Breast epithelium (tissue), 4 donors: Measurements from ENCODE around the gene ECHS1. TPM values are rescaled to one million over a fixed set of nuclear protein-coding genes. Genes with fewer than 3 reads are reported as not detected.

ENCODE experiments used
- DNase-seq, 2 donors: peaks; one replicate each; pipeline ENCODE4 v3.0.0-alpha.2; 2019; ENCODE audit warnings: low spot score in 2 of 2
- H3K27ac ChIP-seq, 2 donors: fragments of 200-600 bp; sonication (generic) in 1 of 2; one replicate each; pipeline ENCODE4 v1.5.1; 2016 to 2019; ENCODE audit warnings: mild to moderate bottlenecking in 1 of 2
- H3K27me3 ChIP-seq, 2 donors: fragments of 200-600 bp; sonication (generic) in 1 of 2; one replicate each; pipeline versions ENCODE4 v1.5.1 to v1.6.0; 2017 to 2019; ENCODE audit warnings: control low read depth in 1 of 2, mild to moderate bottlenecking in 1 of 2
- H3K36me3 ChIP-seq: fragments of 200-600 bp; one replicate; pipeline ENCODE4 v1.5.1; 2019
- H3K4me1 ChIP-seq, 2 donors: fragments of 200-600 bp; sonication (generic); one replicate each; pipeline ENCODE4 v1.5.1; 2016 to 2019; ENCODE audit warnings: control low read depth in 1 of 2
- H3K4me3 ChIP-seq, 3 donors: fragments of 200-600 bp; sonication (generic); 1 replicate in 2 of 3; 2 replicates in 1 of 3; pipeline ENCODE4 v1.5.1; 2016 to 2019; ENCODE audit warnings: mild to moderate bottlenecking in 3 of 3, moderate library complexity in 2 of 3
- H3K9me3 ChIP-seq, 2 donors: fragments of 200-600 bp; sonication (generic) in 1 of 2; one replicate each; pipeline ENCODE4 v1.5.1; 2016 to 2019; ENCODE audit warnings: control low read depth in 1 of 2
- POLR2A ChIP-seq: fragments of 450-650 bp; IDR thresholded peaks from one replicate; pipeline ENCODE4 v1.6.1; 2016; ENCODE audit warnings: antibody characterized with exemption, mild to moderate bottlenecking, moderate library complexity
- POLR2AphosphoS5 ChIP-seq, 3 donors: sonication (generic); formaldehyde crosslinking; IDR thresholded peaks; one replicate each; pipeline ENCODE4 v1.6.1; 2017; ENCODE audit warnings: antibody characterized with exemption in 3 of 3
- intact Hi-C: fragments of 100-400 bp; cut with DNase I; formaldehyde crosslinking; loops from one replicate; pipeline ENCODE4 v1.15.1; 2023; ENCODE audit warnings: low total_unique reads
- total RNA-seq, 3 donors: library from RNA; depleted of rRNA; stranded (reverse); fragments of >200 nt; gene quantifications; one replicate each; pipeline ENCODE4 v1.1.0, GENCODE V29; 2016
- TF ChIP-seq, protein P1 (sequence below), 3 donors: fragments of 450-650 bp; IDR thresholded peaks; one replicate each; pipeline ENCODE4 v1.5.1; 2016 to 2017; ENCODE audit warnings: antibody characterized with exemption in 3 of 3, mild to moderate bottlenecking in 3 of 3, moderate library complexity in 3 of 3

ECHS1 gene
- total RNA-seq, 3 donors from 2014 or later = 71.8 to 165 (median 84.2) TPM

DNA sequence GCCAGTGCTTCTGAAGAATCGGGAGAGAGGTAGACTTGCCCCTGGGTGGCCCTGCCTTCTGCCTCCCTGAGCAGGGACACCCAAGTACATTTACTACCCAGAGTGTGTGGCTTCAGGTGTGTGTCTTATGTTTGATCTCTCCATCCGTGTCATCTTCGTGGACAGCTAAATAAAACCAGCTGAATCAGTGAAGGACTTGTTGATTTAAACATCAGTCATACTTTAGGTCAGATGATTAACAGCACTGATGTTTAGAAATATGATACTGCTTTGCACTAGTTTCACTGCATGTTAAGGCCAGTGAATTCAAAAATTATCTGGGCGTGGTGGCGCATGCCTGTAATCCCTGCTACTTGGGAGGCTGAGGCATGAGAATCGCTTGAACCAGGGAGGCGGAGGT lies 24.8 kb upstream of the ECHS1 start:
- TF ChIP-seq, protein P1, sequence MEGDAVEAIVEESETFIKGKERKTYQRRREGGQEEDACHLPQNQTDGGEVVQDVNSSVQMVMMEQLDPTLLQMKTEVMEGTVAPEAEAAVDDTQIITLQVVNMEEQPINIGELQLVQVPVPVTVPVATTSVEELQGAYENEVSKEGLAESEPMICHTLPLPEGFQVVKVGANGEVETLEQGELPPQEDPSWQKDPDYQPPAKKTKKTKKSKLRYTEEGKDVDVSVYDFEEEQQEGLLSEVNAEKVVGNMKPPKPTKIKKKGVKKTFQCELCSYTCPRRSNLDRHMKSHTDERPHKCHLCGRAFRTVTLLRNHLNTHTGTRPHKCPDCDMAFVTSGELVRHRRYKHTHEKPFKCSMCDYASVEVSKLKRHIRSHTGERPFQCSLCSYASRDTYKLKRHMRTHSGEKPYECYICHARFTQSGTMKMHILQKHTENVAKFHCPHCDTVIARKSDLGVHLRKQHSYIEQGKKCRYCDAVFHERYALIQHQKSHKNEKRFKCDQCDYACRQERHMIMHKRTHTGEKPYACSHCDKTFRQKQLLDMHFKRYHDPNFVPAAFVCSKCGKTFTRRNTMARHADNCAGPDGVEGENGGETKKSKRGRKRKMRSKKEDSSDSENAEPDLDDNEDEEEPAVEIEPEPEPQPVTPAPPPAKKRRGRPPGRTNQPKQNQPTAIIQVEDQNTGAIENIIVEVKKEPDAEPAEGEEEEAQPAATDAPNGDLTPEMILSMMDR (IDR thresholded peaks at IDR 0.05) = no peak
- TF ChIP-seq POLR2A (no peak), POLR2AphosphoS5 (IDR thresholded peaks at IDR 0.05) (no peak)
- Histone ChIP-seq H3K27me3 (no peaks in the 10 kb centered on the region), H3K36me3 (no peaks in the 10 kb centered on the region), H3K27ac (no peak overlapping the region), H3K4me1 (peaks cover 3 to 8% of the 10 kb centered on the region in 2 donors), H3K4me3 (no peak overlapping the region), H3K9me3 (no peaks in the 10 kb centered on the region)
- intact Hi-C loops = no loop called here
- no peak for DNase-seq

GRCh38 chr10:133396035-133396624 lies 23.0 kb upstream of the ECHS1 start:
- H3K27me3 ChIP-seq = no peaks in the 10 kb centered on the region
- H3K4me1 ChIP-seq = peaks cover 3 to 8% of the 10 kb centered on the region in 2 donors
- H3K4me3 ChIP-seq = no peak overlapping the region
- no peaks in the 10 kb centered on the region for H3K36me3 ChIP-seq
- no peak for DNase-seq
- intact Hi-C loops = no loop called here
- TF ChIP-seq, protein P1 (IDR thresholded peaks at IDR 0.05) = no peak
- TF ChIP-seq POLR2A (no peak), POLR2AphosphoS5 (IDR thresholded peaks at IDR 0.05) (no peak)
- no peaks in the 10 kb centered on the region for H3K9me3 ChIP-seq
- no peak overlapping the region for H3K27ac ChIP-seq

GRCh38 chr10:133394801-133395221 lies 21.7 kb upstream of the ECHS1 start:
- Histone ChIP-seq H3K4me3 (peak overlapping the region; percentile 74 to 96 (median 91)), H3K27me3 (no peaks in the 10 kb centered on the region), H3K36me3 (no peaks in the 10 kb centered on the region), H3K27ac (peak overlapping the region in 1 of 2 donors; percentile 91), H3K9me3 (no peaks in the 10 kb centered on the region), H3K4me1 (peaks cover 3 to 8% of the 10 kb centered on the region in 2 donors)
- intact Hi-C loops = no loop called here
- no peak for DNase-seq
- TF ChIP-seq POLR2A (no peak), POLR2AphosphoS5 (IDR thresholded peaks at IDR 0.05) (no peak)
- TF ChIP-seq, protein P1 (IDR thresholded peaks at IDR 0.05) = no peak

DNA sequence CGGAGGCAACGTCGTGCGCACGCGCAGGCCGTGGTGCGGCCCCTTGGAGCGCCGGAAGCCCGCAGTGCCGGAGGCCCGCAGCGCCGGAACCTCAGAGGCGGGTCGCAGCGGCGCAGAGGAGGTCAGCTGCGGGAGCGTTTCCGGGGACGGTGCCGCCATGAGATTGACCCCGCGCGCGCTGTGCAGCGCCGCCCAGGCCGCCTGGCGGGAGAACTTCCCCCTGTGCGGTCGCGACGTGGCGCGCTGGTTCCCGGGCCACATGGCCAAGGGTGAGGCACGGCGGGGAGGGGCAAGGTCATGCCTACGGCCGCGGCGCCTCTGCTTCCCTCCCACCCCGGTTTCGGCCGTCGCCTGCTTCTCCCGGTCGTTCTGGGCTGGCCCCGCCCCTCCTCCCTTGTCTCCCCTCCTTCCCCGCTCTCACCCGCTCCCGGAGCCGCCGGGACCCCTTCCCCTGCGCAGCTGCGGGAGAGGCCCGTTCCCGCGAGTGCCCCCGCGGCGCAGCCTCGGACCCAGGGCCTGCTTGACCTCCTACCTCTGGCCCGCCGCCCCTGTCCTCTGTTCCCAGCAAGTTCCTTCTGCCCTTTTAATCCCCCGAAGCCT lies 21.0 kb upstream of the ECHS1 start, which contains the start of gene MTG1:
Gene MTG1 (plus strand): TSS at position 94 of the 600 bp plus-strand sequence. CDS start 64 bp downstream, at position 158.
- Histone ChIP-seq H3K36me3 (no peaks in the 10 kb centered on the region), H3K4me3 (peak within 1 kb of the TSS; percentile 74 to 96 (median 91)), H3K27me3 (no peaks in the 10 kb centered on the region), H3K4me1 (peaks cover 3 to 8% of the 10 kb centered on the region in 2 donors), H3K27ac (peak within 1 kb of the TSS; percentile 58 to 91), H3K9me3 (no peaks in the 10 kb centered on the region)
- intact Hi-C loops = no loop called here
- DNase-seq = peak; percentile 71 to 86
- TF ChIP-seq POLR2AphosphoS5 (IDR thresholded peaks at IDR 0.05) (peak; percentile 68 to 87 (median 85)), POLR2A (peak; percentile 57)
- TF ChIP-seq, protein P1 (IDR thresholded peaks at IDR 0.05) = no peak

DNA sequence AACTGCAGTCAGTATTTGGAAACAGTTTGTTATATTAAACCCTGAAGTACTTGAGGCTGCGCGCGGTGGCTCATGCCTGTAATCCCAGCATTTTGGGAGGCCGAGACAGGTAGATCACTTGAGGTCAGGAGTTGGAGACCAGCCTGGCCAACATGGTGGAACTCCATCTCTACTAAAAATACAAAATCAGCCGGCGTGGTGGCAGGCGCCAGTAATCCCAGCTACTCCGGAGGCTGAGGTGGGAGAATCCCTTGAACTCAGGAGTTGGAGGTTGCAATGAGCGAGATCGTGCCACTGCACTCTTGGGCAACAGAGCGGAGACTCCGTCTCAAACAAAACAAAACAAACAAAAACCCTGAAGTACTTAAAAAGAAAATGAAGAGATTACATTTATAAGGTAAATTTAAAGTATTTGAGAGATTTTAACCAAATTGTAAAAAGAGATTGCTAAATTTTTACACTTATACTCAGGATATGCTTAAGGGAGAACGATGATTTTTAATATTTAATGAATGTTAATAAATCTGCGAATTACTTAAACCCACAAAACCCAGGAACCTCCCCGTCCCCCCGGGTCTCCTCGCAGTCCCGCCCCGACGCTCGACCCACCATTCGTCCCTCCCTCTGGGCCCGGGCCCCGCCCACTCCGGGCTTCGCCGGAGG lies 20.4 kb upstream of the ECHS1 start:
- intact Hi-C loops = no loop called here
- no peak for DNase-seq
- Histone ChIP-seq H3K9me3 (no peaks in the 10 kb centered on the region), H3K4me1 (peaks cover 3 to 8% of the 10 kb centered on the region in 2 donors), H3K4me3 (peak overlapping the region; percentile 74 to 96 (median 91)), H3K36me3 (no peaks in the 10 kb centered on the region), H3K27ac (peak overlapping the region; percentile 58 to 91), H3K27me3 (no peaks in the 10 kb centered on the region)
- TF ChIP-seq, protein P1 (IDR thresholded peaks at IDR 0.05) = no peak
- TF ChIP-seq POLR2AphosphoS5 (IDR thresholded peaks at IDR 0.05) (no peak), POLR2A (no peak)
